Measurements from ENCODE around the gene TMEM178B. TPM values are rescaled to one million over a fixed set of nuclear protein-coding genes. Genes with fewer than 3 reads are reported as not detected.
A peak's percentile ranks its signal among the peaks of the same experiment; 100 is the strongest.

TMEM178B gene
- total RNA-seq, 1 experiment from 2014 or later: 1.1 TPM

- in situ Hi-C loops (cut with HindIII; ENCODE audit: low sequenced_read_pairs): no loop called here
- DNase-seq (ENCODE audit: low spot score): no peak
These were observed 52.2 kb downstream of the TMEM178B start for GRCh38 chr7:141126107-141126506.

GRCh38 chr7:141128506-141128905, 54.6 kb downstream of the TMEM178B start:
- no peak for DNase-seq (ENCODE audit: low spot score)
- in situ Hi-C loops (cut with HindIII; ENCODE audit: low sequenced_read_pairs): no loop called here

GRCh38 chr7:141128931-141129330, 55.1 kb downstream of the TMEM178B start:
- in situ Hi-C loops (cut with HindIII; ENCODE audit: low sequenced_read_pairs): no loop called here
- DNase-seq (ENCODE audit: low spot score): no peak

- no peak for DNase-seq (ENCODE audit: low spot score)
- in situ Hi-C loops (cut with HindIII; ENCODE audit: low sequenced_read_pairs): no loop called here
These were observed 58.8 kb downstream of the TMEM178B start for GRCh38 chr7:141132671-141133070.

GRCh38 chr7:141133646-141134045, 59.8 kb downstream of the TMEM178B start:
- in situ Hi-C loops (cut with HindIII; ENCODE audit: low sequenced_read_pairs): no loop called here

GRCh38 chr7:141142058-141142457, 68.2 kb downstream of the TMEM178B start:
- DNase-seq (ENCODE audit: low spot score): no peak
- in situ Hi-C loops (cut with HindIII; ENCODE audit: low sequenced_read_pairs): no loop called here

More at GRCh38 chr7:141133646-141134045, 59.8 kb downstream of the TMEM178B start:
- no peak for DNase-seq (ENCODE audit: low spot score)

GRCh38 chr7:141144921-141145629, 71.2 kb downstream of the TMEM178B start:
- in situ Hi-C loops (cut with HindIII; ENCODE audit: low sequenced_read_pairs): no loop called here
- DNase-seq (ENCODE audit: low spot score): no peak

GRCh38 chr7:141145630-141145982, 71.7 kb downstream of the TMEM178B start:
- DNase-seq (ENCODE audit: low spot score): no peak
- in situ Hi-C loops (cut with HindIII; ENCODE audit: low sequenced_read_pairs): no loop called here

GRCh38 chr7:141147482-141147881, 73.6 kb downstream of the TMEM178B start:
- no peak for DNase-seq (ENCODE audit: low spot score)
- in situ Hi-C loops (cut with HindIII; ENCODE audit: low sequenced_read_pairs): no loop called here

GRCh38 chr7:141150465-141150864, 76.6 kb downstream of the TMEM178B start:
- in situ Hi-C loops (cut with HindIII; ENCODE audit: low sequenced_read_pairs): no loop called here
- no peak for DNase-seq (ENCODE audit: low spot score)

- DNase-seq (ENCODE audit: low spot score): no peak
These were observed 77.9 kb downstream of the TMEM178B start for GRCh38 chr7:141151746-141152145.

GRCh38 chr7:141153231-141153630, 79.4 kb downstream of the TMEM178B start:
- in situ Hi-C loops (cut with HindIII; ENCODE audit: low sequenced_read_pairs): no loop called here
- no peak for DNase-seq (ENCODE audit: low spot score)

More at GRCh38 chr7:141151746-141152145, 77.9 kb downstream of the TMEM178B start:
- in situ Hi-C loops (cut with HindIII; ENCODE audit: low sequenced_read_pairs): no loop called here

- in situ Hi-C loops (cut with HindIII; ENCODE audit: low sequenced_read_pairs): no loop called here
- no peak for DNase-seq (ENCODE audit: low spot score)
These were observed 80.4 kb downstream of the TMEM178B start for GRCh38 chr7:141154131-141154732.

- in situ Hi-C loops (cut with HindIII; ENCODE audit: low sequenced_read_pairs): no loop called here
These were observed 82.5 kb downstream of the TMEM178B start for GRCh38 chr7:141156407-141156806.

GRCh38 chr7:141157138-141157765, 83.4 kb downstream of the TMEM178B start:
- DNase-seq (ENCODE audit: low spot score): no peak
- in situ Hi-C loops (cut with HindIII; ENCODE audit: low sequenced_read_pairs): no loop called here

More at GRCh38 chr7:141156407-141156806, 82.5 kb downstream of the TMEM178B start:
- no peak for DNase-seq (ENCODE audit: low spot score)

- in situ Hi-C loops (cut with HindIII; ENCODE audit: low sequenced_read_pairs): no loop called here
- DNase-seq (ENCODE audit: low spot score): no peak
These were observed 84.7 kb downstream of the TMEM178B start for GRCh38 chr7:141158561-141158960.

GRCh38 chr7:141160246-141160860, 86.5 kb downstream of the TMEM178B start:
- DNase-seq (ENCODE audit: low spot score): no peak
- in situ Hi-C loops (cut with HindIII; ENCODE audit: low sequenced_read_pairs): no loop called here

- peak; percentile 95 for DNase-seq (ENCODE audit: low spot score)
- in situ Hi-C loops (cut with HindIII; ENCODE audit: low sequenced_read_pairs): no loop called here
These were observed 88.0 kb downstream of the TMEM178B start for GRCh38 chr7:141161550-141162535.

GRCh38 chr7:141165521-141165920, 91.7 kb downstream of the TMEM178B start:
- in situ Hi-C loops (cut with HindIII; ENCODE audit: low sequenced_read_pairs): no loop called here
- no peak for DNase-seq (ENCODE audit: low spot score)

All from G401 (cell line).